VCaP (cell line): ENCODE data around the gene HSPA4.

Experiments
- H3K27ac ChIP-seq: fragments of 450-650 bp; 2 replicates; pipeline ENCODE4 v1.5.1; 2017
- CTCF ChIP-seq: fragments of 450-650 bp; conservative IDR thresholded peaks from 2 replicates; pipeline ENCODE4 v1.5.1; 2017; ENCODE audit warnings: mild to moderate bottlenecking, moderate library complexity

The HSPA4 gene

DNA sequence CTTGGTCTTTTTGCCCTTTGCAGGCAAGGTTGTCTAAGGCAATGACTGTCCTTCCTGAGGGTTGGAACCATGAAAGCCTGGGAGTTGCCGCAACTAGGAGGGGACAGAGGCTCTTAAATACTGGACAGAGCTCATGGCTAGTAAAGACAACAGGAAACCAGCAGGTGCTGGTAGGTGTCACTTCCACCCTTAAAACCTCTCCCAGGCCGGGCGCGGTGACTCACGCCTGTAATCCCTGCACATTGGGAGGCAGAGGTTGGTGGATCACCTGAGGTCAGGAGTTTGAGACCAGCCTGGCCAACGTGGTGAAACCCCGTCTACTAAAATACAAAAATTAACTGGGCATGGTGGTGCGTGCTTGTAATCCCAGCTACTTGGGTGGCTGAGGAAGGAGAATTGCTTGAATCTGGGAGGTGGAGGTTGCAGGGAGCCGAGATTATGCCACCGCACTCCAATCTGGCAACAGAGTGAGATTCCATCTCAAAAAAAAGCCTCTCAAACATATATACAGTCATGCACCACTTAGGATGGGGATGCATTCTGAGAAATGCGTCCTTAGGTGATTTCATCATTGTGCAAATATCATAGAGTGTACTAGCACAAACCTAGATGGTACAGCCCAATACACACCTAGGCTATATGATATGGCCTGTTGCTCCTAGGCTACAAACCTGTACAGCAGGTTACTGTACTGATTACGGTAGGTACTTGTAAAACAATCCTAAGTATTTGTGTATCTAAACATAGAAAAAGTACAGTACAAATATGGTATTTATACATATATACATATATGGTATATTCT, 102.7 kb downstream of the HSPA4 start:
- H3K27ac ChIP-seq = no peak overlapping the region
- no peak for TF ChIP-seq CTCF

- H3K27ac ChIP-seq = no peak overlapping the region
- TF ChIP-seq CTCF = no peak
Observed at GRCh38 chr5:133155326-133155969, 103.6 kb downstream of the HSPA4 start.
